ENCODE data around the gene DIO3.

The DIO3 gene

DNA sequence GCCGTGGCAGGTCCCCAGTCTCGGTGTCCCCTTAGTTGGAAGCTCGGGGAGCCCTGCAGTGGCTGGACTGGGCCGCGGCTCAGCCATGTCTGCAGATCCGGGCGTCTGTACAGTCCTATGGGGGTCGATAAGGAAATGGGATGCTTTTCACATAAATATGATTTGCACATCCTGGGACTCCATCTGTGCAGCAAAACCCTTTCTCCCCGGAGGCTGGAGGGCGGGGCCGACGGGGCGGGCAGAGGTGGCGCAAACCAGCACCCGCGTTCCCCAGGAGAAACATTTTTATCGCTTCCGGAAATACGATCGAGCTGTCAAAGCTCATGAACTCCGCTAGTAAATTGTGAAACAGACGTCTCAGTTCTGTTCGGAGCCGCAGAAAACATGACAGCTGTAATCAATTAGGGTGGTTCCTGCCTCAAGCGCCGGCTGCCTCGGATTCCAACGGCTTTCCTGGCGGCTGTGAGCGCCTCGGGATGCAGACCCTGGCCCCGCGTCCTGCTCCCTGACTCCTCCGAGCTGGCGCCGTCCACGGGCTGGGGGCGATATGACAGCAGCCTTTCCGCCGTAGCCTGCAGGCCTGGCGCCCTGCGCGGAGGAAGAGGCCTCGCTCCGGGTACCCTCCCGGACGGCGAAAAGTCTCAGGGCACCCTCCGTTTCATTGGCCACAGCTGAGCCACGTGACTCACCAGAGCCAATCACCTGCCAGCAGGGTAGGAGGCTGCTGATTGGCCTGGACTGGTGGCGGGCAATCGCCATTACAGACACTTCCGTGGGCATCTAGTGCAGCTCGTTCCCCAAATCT is 23.0 kb downstream of the DIO3 start:
- DNase-seq, result peak in 1 of 5 experiments; percentile 43

DNA sequence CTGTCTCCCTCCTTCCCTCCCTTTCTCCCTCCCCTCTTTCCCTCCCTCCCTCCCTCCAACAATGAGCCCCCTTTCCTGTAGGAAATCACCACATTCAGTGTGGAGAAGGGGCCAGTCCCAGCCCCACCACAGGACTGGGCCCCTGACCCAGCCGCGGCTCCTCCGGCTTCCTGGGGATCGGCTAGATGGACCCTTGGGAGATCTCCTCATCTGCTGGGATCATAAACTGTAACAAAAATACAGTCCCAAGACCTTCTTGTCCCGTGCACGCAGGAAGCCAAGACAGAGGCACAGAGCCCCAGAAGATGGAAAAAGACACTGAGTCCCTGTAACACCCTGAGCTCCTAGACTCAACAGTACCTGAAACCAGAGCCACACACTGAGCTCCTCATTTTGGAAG is 23.9 kb downstream of the DIO3 start:
- no peak for DNase-seq

GRCh38 chr14:101586531-101587430 is 25.5 kb downstream of the DIO3 start:
- DNase-seq, result no peak

- no peak for DNase-seq
These were observed 26.2 kb downstream of the DIO3 start for GRCh38 chr14:101587441-101587911.

DNA sequence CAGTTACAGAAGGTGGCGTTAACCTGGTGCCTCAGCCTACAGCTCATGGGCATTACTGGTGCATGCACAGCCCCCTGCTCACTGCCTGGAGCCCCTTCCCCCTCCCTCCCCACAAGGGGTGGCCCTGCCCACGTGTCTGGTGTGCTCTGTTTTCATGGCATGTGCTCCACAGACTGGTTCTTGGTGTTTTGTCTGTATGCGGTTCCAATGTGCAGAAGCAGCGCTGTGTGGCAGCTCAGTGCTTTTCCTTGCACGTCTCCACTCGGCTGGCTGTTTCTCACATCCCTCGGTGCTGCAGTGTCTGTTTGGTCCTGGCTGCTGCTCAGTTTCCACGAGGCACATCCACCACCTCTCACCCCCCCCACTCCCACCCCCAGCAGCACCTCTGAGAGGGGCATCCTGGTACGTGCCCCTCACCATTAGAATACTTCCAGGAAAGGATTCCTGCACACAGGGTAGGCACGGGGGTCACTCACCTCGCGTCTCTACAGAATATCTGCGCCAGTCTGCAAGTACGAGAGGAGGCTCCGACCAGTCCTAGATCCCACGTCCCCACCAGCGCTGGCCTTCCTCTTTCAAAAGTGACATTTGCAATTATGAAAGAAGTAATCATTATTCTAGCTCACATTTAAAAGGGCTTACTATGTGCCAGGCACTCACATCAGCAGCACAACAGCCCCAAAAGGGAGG is 27.1 kb downstream of the DIO3 start:
- no peak for DNase-seq

DNA sequence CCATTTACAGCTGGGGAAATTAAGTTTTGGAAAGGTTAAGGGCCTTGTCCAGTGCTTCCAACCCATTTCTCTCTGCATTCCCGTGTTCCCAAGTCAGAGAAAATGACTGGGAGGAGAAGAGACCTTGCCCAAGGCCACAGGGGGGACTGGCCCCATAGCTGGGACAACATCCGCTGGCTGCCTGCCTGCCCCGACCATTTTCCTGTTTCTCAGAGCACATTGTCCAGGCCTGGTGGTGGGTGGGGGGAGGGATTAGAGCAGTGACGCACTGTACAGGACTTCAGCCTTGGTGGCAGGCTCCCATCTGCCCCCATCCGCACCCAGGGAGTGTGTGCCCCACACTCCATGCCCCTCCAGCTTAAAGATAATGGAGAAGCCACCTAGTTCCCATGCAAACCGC is 27.7 kb downstream of the DIO3 start:
- DNase-seq, result no peak

GRCh38 chr14:101589486-101590015 is 28.3 kb downstream of the DIO3 start:
- no peak for DNase-seq

GRCh38 chr14:101590062-101590461 is 28.8 kb downstream of the DIO3 start:
- no peak for DNase-seq

DNA sequence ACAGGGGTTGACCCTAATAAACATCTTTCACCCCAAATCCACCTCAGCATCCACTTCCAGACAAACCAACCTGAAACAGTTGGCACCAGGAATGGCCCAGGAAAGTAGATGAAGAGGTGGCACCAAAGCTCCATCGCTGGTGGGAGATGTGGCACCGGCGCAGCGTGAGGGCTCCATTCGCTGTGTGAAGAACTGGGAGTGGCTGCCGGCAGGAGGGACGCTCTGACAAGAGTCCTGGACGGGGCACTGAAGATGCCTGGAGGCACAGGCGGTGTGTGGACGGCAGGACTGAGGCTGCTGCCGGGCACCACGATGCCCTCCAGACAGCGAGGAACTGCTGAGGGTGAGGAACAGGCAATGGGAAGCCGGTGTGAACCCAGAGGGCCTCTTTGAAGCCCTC is 29.3 kb downstream of the DIO3 start:
- DNase-seq, result no peak

DNA sequence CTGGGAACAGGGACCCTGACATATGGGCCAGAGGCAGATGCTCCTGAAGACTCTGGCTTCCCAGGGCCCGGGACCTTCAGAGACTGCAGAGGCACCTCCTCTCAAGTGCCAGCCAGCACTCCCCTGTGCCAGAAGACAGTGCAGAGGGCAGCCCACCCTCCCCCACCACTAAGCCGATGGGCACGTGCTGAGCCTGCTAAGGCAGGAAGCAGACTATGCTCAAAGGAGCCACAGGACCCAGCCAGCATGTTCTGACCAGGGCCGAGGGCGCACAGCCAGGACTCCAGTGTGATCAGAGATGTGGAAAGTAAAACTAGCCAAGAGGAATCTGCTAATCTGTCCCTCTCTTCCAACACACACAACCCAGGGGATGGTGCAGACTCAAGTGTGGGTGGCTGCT is 29.8 kb downstream of the DIO3 start:
- DNase-seq, result no peak

GRCh38 chr14:101591582-101591981 is 30.3 kb downstream of the DIO3 start:
- no peak for DNase-seq

GRCh38 chr14:101593411-101594238 is 32.3 kb downstream of the DIO3 start:
- DNase-seq, result no peak

DNA sequence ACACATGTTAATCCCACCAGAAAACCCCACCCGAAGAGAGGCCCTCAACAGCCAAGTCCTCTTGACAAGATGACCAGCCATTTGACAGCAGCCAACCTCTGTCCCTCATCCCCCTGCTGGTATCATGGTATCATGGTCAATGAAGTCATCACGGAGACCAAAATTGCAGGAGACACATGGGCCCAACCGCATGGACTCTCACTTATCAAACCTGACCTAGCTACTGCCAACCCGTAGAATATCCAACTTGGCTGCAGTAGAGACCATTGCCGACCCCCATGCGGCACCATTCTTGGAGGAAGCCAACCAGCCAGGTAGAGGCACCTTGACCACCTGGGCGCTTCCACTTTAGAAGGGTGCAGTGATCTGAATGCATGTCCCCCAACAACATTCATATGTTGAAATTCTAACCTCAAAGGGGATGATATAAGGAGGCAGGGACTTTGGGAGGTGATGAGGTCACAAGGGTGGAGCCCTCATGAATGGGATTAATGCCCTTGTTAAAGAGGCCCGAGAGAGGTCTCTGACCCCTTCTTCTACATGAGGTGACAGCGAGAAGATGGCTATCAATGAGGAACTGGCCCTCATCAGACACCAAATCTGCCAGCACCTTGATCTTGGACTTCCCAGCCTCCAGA is 33.3 kb downstream of the DIO3 start:
- no peak for DNase-seq

- DNase-seq, result no peak
These were observed 34.1 kb downstream of the DIO3 start for GRCh38 chr14:101595349-101595748.

GRCh38 chr14:101595887-101596721 is 34.8 kb downstream of the DIO3 start:
- DNase-seq, result peak in 2 of 5 experiments; percentile 57 to 86

DNA sequence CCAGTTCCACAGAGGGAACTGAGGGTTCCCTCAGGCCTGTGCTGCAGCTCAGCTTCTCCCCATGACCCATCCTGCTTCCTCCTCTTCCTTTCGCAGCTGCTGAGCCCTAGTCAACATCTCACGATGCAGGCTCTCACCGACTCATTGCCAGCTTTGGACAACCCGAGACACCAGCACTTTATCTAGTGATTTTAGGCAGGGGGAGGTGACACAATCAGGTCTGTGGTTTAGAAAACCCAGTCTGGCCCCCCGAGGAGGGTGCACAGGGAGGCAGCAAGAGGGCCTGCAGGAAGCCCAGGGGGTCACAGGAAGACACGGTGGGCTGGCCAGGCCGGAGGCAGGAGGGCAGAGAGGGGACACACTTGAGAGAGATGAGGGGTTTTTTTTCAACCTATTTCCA is 35.4 kb downstream of the DIO3 start:
- no peak for DNase-seq

GRCh38 chr14:101598159-101598558 is 36.9 kb downstream of the DIO3 start:
- no peak for DNase-seq

DNA sequence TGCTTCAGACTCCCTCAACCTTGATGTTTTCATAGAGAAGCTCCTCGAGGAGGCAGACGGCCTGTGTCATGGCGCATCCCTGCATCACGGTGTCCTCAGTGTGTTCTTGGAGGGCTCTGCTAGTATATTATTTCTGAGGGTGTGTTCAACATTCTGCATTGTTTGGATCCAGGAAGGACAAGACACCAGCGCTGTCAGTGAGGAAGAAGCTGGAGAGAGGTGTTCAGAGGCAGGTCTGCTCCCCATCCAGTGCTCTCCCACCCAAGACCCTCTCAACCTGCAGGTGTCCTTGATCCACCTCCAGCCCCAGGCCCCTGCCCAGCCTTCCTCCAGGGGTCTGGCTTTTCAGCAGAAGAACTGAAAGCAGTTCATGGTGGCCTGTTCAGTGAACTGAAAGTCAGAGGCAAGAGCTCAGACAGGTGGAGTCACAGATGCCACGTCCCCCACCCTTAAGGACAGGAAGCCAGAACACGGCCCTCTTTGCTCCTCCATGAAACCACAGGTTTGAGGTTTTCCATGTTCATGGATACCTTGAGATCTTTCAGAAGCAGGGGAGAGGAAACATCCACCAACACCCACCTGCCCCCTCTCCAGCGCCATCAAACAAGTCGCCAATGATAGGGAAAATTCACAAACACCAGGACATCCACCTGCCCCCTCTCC is 37.4 kb downstream of the DIO3 start:
- no peak for DNase-seq

- no peak for DNase-seq
These were observed 38.1 kb downstream of the DIO3 start for GRCh38 chr14:101599234-101599885.
